HG03280 (cell line): Measurements from ENCODE around the gene MYO15B.

Source experiments
- ATAC-seq: cut with Tn5 transposase; IDR thresholded peaks from one replicate; pipeline ENCODE4 v1.9.1; 2021; ENCODE audit warnings: mild to moderate bottlenecking, moderate library complexity; ENCODE audit not compliant: unreplicated experiment

The MYO15B gene

GRCh38 chr17:75601057-75601987 is 13.7 kb downstream of the MYO15B start:
- ATAC-seq = no peak

DNA sequence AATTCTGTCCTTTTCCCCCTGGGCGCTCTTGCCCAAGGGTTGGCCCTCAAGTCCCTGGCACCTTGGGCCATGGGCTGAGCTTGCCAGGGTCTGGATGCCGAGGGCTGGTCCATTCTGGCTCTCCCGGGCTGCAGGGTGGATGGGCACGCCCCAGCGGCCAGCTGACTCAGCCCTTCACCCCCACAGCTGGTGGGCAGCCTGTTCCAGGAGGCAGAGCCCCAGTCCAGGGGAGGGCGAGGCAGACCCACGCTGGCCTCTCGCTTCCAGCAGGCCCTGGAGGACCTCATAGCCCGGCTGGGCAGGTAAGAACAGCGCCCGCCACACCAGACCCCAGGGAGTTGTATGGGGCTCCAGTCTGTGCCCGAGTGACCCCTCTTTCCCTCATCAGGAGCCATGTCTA is 15.0 kb downstream of the MYO15B start:
- ATAC-seq = no peak

- no peak for ATAC-seq
Observed at GRCh38 chr17:75603123-75603522, 15.5 kb downstream of the MYO15B start.

GRCh38 chr17:75604034-75604695 is 16.6 kb downstream of the MYO15B start:
- no peak for ATAC-seq

DNA sequence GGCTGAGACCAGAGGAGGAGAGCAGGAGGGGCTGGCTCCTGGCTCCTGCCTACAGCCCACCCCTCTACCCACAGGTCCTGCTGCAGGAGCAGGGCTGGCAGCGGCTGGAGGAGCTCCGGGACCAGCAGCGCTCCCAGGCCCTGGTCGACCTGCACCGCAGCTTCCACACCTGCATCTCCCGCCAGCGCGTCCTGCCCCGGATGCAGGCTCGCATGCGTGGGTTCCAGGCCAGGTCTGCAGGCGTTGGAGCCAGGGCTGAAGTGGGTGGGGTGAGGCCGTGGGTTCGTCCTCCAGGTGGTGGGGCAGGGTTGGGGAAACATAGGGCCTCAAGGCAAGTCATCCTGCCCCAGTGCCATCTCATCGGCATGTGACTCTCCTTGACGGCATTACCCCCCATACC is 18.2 kb downstream of the MYO15B start:
- ATAC-seq = no peak

DNA sequence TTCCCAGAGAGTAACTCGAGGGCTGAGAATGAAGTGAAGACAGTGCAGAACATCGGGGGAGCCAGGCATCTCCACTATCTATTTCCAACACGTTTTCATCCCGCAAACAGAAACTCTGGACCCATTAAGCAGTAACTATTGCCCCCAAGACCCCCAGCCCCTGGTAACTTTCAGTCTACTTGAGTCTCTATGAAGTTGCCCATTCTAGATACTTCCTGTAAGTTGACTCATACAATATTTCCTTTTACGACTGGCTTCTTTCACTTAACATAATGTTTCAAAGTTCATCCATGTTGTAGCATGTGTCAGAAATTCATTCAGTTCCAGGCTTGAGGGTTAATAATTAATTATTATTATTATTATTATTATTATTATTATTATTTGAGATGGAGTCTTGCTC is 19.5 kb downstream of the MYO15B start:
- ATAC-seq = no peak

- no peak for ATAC-seq
Observed at GRCh38 chr17:75610103-75610984, 22.7 kb downstream of the MYO15B start.

DNA sequence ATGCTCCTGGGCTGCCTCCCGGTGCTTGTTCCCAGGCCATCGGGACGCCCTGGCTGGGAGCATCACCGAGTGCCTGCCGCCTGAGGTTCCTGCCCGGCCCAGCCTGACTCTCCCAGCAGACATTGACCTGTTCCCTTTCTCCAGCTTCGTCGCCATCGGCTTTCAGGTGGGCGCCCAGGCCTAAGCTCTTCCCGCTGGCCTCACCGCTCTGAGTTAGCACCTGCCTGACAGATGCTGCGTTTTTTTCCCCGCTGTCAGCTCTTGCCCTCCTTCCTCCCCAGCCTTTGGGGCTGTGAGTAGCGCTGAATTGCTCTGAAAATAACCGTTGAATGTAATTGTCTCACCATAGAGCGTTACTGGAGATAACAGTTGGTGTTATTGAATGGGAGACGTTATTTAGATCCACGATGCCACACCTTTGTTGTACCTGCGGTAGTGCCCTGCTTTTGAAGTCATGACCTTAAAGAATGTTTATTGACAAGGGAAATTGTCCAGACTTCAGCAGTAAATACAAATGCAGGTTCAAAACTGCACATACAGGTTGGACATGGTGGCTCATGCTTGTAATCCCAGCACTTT is 24.3 kb downstream of the MYO15B start:
- ATAC-seq = no peak

DNA sequence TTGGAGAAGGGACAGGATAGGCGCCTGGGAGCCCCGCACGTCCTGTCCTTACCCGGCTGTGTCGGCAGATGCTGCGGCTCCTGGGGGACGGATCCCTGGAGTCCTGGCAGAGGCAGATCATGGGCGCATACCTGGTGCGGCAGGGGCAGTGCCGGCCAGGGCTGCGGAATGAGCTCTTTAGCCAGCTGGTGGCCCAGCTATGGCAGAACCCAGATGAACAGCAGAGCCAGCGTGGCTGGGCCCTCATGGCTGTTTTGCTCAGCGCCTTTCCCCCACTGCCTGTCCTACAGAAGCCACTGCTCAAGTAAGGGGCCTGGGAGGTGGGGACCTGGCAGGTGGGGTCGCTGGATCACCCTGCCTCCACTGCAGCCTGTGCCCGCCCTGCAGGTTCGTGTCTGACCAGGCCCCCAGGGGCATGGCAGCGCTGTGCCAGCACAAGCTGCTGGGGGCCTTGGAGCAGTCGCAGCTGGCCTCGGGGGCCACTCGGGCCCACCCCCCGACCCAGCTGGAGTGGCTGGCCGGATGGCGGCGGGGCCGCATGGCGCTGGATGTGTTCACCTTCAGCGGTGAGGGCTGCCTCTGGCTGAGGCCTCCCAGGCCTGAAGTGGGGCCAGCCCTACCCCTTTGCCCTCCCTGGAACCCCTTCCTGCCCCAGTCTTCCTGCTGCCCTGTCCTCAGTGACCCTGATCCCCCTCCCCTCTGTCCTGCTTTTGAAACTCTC is 25.5 kb downstream of the MYO15B start:
- no peak for ATAC-seq

- ATAC-seq = no peak
Observed at GRCh38 chr17:75614006-75614405, 26.4 kb downstream of the MYO15B start.

GRCh38 chr17:75614556-75615270 is 27.1 kb downstream of the MYO15B start:
- no peak for ATAC-seq

DNA sequence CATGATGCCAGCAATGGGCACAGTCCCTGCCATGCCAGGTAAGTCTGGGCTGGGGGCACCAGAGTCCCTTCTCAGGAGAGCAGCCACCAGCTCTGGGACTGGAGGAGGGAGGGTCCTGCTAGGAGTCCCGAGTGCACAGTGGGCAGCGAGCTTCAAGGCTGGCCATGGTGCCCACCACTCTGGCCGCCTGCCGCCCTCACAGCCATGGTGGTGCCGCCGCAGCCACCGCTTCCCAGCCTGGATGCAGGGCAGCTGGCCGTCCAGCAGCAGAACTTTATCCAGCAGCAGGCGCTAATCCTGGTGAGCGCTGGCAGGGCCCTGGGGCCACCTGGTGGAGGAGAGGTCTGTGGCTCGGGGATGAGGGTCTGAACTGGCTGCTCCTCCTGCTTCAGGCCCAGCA is 27.7 kb downstream of the MYO15B start:
- no peak for ATAC-seq

DNA sequence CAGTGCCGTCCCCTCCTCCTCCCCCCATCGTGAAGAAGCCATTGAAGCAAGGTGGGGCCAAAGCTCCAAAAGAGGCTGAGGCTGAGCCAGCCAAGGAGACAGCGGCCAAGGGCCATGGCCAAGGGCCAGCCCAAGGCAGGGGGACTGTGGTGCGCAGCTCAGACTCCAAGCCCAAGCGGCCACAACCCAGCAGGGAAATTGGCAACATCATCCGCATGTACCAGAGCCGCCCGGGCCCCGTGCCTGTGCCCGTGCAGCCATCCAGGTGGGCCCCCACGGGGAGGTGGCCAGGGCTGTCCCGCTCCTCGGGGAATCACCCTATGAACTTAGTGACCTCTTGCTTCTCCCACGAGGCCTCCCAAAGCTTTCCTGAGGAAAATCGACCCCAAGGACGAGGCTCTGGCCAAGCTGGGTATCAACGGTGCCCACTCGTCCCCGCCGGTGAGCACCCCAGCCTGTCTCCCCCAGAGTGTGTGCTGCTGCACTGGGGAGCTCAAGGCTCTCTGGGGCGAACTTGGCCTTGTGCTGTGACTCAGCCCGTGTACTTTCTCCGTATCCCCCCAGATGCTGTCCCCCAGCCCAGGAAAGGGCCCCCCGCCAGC is 29.0 kb downstream of the MYO15B start:
- ATAC-seq = no peak

GRCh38 chr17:75617218-75617617 is 29.6 kb downstream of the MYO15B start:
- no peak for ATAC-seq

DNA sequence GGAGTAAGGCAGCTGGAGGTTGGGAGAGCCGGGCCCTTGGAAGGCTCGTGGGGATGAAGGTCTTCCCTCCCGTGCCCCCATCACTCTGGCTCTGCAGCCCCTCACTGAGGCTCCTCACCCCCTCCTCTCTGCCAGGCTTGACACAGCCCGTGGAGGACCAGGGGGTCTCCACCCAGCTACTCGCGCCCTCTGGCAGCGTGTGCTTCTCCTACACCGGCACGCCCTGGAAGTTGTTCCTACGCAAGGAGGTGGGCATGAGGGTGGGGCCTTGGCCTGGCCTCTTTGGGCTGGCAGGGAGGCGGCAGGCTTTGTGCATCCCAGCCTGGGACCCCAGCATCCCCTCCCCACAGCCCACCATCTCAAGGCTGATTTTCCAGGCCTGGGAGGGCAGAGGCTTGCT is 30.1 kb downstream of the MYO15B start:
- ATAC-seq = no peak

DNA sequence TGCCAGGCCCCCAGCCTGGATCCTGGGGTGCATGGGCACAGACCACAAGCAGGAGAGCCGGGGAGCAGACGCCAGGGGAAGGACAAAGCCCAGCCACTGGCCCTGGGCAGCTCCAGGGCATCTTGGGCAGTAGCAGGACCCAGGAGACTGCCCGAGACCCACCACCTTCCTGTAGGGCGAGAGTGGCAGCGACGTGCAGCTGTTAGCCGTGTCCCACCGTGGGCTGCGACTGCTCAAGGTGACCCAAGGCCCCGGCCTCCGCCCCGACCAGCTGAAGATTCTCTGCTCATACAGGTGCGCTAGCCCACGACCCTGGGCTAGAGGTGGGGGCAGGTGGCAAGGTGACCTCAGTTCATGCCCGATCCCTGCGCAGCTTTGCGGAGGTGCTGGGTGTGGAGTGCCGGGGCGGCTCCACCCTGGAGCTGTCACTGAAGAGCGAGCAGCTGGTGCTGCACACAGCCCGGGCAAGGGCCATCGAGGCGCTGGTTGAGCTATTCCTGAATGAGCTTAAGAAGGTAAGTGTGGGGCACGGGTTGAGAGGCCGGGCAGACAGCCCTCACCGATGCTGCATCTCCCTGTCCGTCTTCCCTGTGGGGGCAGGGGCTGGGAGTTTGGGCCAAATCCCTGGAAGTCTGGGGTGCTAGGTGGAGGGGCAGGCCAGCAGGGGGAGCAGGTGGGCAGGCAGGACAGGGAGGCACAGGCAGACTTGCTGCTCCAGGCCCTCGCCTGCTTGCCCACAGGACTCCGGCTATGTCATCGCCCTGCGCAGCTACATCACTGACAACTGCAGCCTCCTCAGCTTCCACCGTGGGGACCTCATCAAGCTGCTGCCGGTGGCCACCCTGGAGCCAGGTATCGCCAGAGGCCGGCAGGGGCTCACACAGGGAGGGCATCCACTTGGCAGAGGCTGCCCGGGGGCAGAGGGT is 32.2 kb downstream of the MYO15B start:
- no peak for ATAC-seq

- ATAC-seq = no peak
Observed at GRCh38 chr17:75621489-75621888, 33.9 kb downstream of the MYO15B start.

GRCh38 chr17:75622076-75622475 is 34.5 kb downstream of the MYO15B start:
- no peak for ATAC-seq
